HUES6 (cell line): ENCODE results near the gene IRAK3.
"Not testable (repeated sequence)": the region's sequence is repeated elsewhere in the genome, so short reads cannot be mapped to it uniquely, and the experiment has no call there.

Experiments used
- H3K27ac ChIP-seq: 2 replicates; pipeline ENCODE4 v1.7.0; 2013; ENCODE audit warnings: low read depth, mild to moderate bottlenecking, low read length, inconsistent platforms
- H3K27me3 ChIP-seq: 2 replicates; pipeline ENCODE4 v1.6.1; 2013; ENCODE audit warnings: low read length; ENCODE audit not compliant: control insufficient read depth, insufficient read depth
- H3K36me3 ChIP-seq: 2 replicates; pipeline ENCODE4 v1.6.1; 2013; ENCODE audit warnings: low read length; ENCODE audit not compliant: control insufficient read depth, insufficient read depth
- H3K4me1 ChIP-seq: 2 replicates; pipeline ENCODE4 v1.6.1; 2013; ENCODE audit warnings: low read length; ENCODE audit not compliant: control insufficient read depth, insufficient read depth
- H3K4me3 ChIP-seq: 2 replicates; pipeline ENCODE4 v1.5.1; 2013; ENCODE audit warnings: low read depth, low read length
- H3K9ac ChIP-seq: one replicate; pipeline ENCODE4 v1.6.1; 2013; ENCODE audit warnings: mild to moderate bottlenecking, low read length
- H3K9me3 ChIP-seq: 2 replicates; pipeline ENCODE4 v1.6.1; 2013; ENCODE audit warnings: low read depth, low read length; ENCODE audit not compliant: control insufficient read depth, insufficient read depth

Gene IRAK3

DNA sequence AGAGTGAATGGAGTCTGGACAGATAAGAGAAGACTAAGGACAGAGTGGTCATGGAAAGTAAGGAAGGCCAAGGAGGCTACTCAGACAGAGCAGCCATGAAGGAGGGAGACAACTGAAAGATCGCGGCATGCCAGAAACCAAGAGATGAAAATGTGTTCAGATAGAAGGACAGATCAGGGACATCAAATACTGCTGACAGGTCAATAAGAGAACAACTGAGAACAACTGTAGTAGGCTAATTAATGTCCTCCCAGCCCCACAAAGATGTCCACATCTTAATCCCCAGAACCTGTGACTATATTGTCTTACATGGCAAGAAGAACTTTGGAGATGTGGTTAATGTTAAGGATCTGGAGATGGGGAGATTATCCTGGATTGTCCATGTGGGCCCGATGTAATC lies 98.3 kb downstream of the IRAK3 start:
- Histone ChIP-seq H3K36me3 (no peaks in the 10 kb centered on the region), H3K9ac (no peak overlapping the region), H3K4me1 (no peaks in the 10 kb centered on the region), H3K4me3 (no peak overlapping the region), H3K27me3 (no peaks in the 10 kb centered on the region), H3K9me3 (no peaks in the 10 kb centered on the region), H3K27ac (no peak overlapping the region)

DNA sequence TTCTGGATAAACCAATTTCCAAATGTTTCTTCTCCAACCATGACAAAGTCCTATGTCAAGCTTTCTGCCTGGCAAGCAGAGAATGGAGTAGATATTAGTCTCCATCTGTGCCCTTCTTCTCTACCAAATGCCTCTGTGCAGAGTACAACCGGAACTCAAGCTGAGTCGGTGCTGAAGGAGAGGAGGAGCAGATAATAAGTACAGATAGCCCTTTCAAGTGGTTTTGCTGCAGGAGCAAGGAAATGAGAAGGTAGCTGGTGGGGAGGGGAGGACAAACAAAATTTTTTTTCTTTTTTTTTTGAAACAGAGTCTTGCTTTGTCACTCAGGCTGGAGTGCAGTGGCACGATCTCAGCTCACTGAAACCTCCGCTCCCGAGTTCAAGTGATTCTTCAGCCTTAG lies 99.1 kb downstream of the IRAK3 start:
- Histone ChIP-seq H3K4me1 (no peaks in the 10 kb centered on the region), H3K27me3 (no peaks in the 10 kb centered on the region), H3K36me3 (no peaks in the 10 kb centered on the region), H3K27ac (no peak overlapping the region), H3K4me3 (no peak overlapping the region), H3K9ac (no peak overlapping the region), H3K9me3 (no peaks in the 10 kb centered on the region)

DNA sequence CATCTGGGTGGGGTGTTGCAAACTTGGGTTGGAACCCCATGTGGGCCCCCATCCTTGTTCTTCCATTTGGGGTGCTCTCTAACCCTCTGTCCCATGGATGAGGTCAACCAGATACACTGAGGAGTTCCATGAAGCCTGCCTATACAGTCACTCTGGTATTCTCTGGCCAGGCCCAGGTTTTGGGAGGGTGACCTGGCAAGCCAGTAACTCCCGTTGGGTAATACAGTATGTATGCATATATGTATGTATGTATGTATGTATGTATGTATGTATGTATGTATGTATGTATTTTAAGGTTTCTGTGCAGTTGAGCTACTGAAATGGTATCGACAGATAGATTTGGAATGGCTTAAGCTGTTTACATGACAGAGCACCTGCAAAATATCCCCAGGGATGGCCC lies 100.5 kb downstream of the IRAK3 start:
- no peak overlapping the region for H3K9ac ChIP-seq
- H3K9me3 ChIP-seq: no peaks in the 10 kb centered on the region
- H3K4me3 ChIP-seq: no peak overlapping the region
- no peaks in the 10 kb centered on the region for H3K4me1 ChIP-seq
- no peaks in the 10 kb centered on the region for H3K27me3 ChIP-seq
- no peaks in the 10 kb centered on the region for H3K36me3 ChIP-seq
- H3K27ac ChIP-seq: no peak overlapping the region

DNA sequence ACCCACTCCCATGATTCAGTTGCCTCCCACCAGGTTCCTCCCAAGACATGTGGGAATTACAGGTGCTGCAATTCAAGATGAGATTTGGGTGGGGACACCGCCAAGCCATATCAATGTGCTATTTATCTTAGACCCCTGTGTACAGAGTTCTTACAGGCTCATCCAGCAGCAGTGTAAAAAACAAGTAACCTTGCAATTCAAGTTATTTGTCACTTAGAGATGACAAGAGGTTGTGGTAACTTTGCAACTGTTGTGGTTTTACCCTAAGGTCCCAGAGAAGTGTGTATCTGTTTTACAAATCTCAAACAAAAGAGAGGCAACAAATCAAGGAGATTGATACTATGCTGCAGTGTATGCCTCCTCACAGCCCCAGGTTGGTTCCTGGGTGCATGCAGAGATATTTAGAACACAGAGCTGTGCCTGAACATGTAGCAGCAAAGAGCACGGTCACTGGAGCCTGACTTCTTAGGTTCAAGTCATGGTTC lies 101.7 kb downstream of the IRAK3 start:
- no peaks in the 10 kb centered on the region for H3K36me3 ChIP-seq
- H3K9ac ChIP-seq: no peak overlapping the region
- H3K4me1 ChIP-seq: no peaks in the 10 kb centered on the region
- no peak overlapping the region for H3K4me3 ChIP-seq
- H3K9me3 ChIP-seq: no peaks in the 10 kb centered on the region
- no peak overlapping the region for H3K27ac ChIP-seq
- no peaks in the 10 kb centered on the region for H3K27me3 ChIP-seq

DNA sequence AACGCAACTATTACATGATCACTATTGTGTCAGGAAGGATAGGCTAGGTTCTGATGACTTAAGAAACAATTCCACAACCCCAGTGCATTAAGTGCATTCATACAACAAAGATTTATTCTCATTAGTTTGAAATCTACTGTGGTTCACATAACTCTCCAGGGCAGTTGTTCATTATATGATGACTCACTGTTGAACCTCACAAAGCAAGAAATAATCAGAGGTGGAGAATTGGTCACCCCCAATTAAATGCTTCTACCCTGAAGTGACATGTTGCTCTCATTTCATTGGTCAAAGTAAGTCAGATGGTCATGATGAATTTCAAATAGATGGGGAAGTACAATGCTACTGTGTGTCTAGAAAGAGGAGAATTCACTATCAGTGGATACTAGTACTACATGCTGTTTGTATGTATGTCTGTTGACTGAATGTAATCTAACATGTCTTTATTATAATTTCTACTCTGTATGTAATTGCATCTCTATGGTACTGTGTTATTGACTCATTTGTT lies 107.2 kb downstream of the IRAK3 start:
- H3K9ac ChIP-seq: no peak overlapping the region
- H3K27me3 ChIP-seq: peaks cover 5% of the 10 kb centered on the region
- no peaks in the 10 kb centered on the region for H3K36me3 ChIP-seq
- no peaks in the 10 kb centered on the region for H3K4me1 ChIP-seq
- no peaks in the 10 kb centered on the region for H3K9me3 ChIP-seq
- H3K27ac ChIP-seq: no peak overlapping the region
- no peak overlapping the region for H3K4me3 ChIP-seq

DNA sequence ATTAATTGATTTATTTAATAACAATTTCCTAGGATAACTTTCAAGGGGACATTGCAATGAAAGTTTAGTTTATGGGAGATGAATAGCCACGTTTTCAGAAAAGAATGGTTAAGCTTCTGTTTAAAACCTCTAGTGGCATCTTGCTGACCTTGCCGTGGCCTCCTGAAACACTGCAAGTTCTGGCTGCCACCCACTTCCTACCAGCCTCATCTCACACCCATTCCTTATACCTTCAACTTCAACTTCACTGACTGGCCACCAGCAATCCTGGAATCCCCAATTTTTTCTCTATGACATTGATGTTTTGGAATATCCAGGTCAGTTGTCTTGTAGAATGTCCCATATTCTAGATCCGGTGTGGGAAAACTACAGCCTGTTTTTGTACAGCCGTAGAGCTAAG lies 108.1 kb downstream of the IRAK3 start:
- H3K27ac ChIP-seq: no peak overlapping the region
- no peaks in the 10 kb centered on the region for H3K4me1 ChIP-seq
- no peak overlapping the region for H3K4me3 ChIP-seq
- no peak overlapping the region for H3K9ac ChIP-seq
- peaks cover 12% of the 10 kb centered on the region for H3K27me3 ChIP-seq
- H3K36me3 ChIP-seq: no peaks in the 10 kb centered on the region
- H3K9me3 ChIP-seq: no peaks in the 10 kb centered on the region

DNA sequence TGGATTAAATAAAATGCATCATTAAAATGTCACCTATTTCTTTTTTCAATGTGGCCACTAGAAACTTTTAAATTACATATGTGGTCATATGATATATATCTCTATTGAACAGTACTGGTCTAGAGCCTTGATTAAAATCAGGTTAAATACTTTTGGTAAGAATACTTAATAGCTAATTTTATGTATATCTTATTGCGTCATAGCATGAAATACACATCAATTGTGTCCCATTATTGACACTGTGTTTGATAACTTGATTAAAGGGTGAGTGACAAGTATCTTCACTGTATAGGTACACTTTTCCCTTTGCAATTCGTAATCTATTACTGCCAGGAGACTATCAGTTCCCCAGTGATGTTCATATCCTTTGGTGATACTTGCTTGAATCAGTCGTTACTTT lies 108.9 kb downstream of the IRAK3 start:
- Histone ChIP-seq H3K4me3 (no peak overlapping the region), H3K4me1 (no peaks in the 10 kb centered on the region), H3K9ac (no peak overlapping the region), H3K36me3 (no peaks in the 10 kb centered on the region), H3K9me3 (no peaks in the 10 kb centered on the region), H3K27ac (no peak overlapping the region), H3K27me3 (peaks cover 12% of the 10 kb centered on the region)

DNA sequence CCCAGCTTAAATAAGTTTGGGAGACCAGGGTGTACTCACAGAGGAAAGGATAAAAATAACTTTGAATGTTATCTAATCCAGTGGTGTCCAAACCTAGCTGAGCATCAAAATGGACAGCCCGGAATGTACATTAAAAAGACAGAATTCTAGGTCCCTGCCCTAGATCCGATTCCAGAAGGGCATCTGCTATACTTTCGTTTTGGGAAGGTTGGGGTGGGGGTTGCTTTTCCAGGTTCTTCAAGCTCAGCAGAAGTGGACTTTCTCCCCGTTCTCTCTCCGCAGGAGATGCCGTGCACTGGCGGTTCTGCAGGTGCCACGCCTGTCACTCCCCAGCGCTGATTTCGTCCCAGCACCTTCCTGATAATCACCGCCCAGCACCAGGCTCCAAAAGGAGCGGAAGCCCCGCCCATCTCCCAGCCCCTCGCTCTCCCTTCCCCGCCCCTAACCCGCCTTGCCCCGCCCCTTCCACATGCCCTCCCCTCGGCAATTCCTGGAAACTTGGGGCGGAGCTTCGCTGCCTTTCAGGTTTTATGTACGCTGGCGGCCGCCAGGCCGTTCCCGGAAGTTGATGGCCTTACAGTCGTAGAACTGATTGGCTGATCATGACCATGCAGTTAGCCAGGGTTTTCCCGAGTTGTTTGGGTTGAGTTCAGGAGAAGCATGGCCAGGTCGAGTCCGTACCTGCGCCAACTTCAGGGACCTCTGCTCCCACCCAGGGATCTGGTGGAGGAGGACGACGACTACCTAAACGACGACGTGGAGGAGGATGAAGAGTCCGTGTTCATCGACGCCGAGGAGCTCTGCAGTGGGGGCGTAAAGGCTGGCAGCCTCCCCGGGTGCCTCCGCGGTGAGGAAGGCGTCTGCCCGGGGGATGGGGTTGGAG lies 113.2 kb downstream of the IRAK3 start, which contains the start of gene HELB:
HELB (plus strand) TSS at position 550 of the 883 bp plus-strand sequence; CDS start at position 661, 111 bp downstream.
- H3K27ac ChIP-seq: peak within 1 kb of the TSS; percentile 69

DNA sequence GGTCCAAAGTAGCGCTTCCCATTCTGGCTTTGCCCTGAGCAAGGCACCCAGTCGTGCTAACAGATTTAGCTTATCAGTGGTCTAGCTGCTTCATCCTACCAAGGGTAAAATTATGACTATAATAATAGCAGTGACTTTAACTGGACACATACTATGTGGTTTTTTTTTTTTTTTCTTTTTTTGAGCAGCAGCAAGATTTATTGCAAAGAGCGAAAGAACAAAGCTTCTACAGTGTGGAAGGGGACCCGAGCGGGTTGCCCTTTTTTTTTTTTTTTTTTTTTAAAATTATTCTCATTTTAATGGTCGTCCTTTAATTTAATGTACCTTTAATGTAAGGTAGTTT lies 113.8 kb downstream of the IRAK3 start:
- H3K9ac ChIP-seq: peak overlapping the region; percentile 91

More for the DNA sequence above, 113.2 kb downstream of the IRAK3 start, which contains the start of gene HELB:
- Histone ChIP-seq H3K4me1 (0 out of 2 replicates have a peak, but pooled peaks cover 13% of the 10 kb centered on the region), H3K27me3 (peaks cover 12% of the 10 kb centered on the region), H3K36me3 (peaks cover 15% of the 10 kb centered on the region), H3K9ac (peak within 1 kb of the TSS; percentile 91), H3K9me3 (no peaks in the 10 kb centered on the region), H3K4me3 (peak within 1 kb of the TSS; percentile 96)

DNA sequence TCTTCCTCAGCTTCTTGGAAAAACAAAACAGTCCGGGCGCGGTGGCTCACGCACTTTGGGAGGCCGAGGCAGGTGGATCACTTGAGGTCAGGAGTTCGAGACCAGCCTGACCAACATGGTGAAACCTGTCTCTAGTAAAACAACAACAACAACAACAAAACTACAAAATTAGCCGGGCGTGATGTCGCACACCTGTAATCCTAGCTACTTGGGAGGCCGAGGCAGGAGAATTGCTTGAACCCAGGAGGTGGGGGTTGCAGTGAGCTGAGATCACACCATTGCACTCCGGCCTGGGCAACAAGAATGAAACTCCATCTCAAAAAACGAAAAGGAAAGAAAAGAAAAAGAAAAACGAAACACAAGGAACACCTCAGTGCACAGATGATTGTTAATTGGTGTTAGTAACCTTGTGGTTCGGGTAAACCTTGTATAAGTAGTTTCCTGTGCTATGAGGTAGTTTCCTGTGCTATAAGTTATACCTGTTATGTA lies 114.3 kb downstream of the IRAK3 start:
- not testable (repeated sequence) for H3K27ac ChIP-seq, H3K9ac ChIP-seq, H3K9me3 ChIP-seq
- H3K27me3 ChIP-seq: peaks cover 12% of the 10 kb centered on the region
- H3K36me3 ChIP-seq: peaks cover 15% of the 10 kb centered on the region
- 0 out of 2 replicates have a peak, but pooled peaks cover 13% of the 10 kb centered on the region for H3K4me1 ChIP-seq
- peak overlapping the region; percentile 96 for H3K4me3 ChIP-seq

More for the DNA sequence above, 113.8 kb downstream of the IRAK3 start:
- Histone ChIP-seq H3K27ac (peak overlapping the region; percentile 69), H3K9me3 (no peaks in the 10 kb centered on the region), H3K4me3 (peak overlapping the region; percentile 96), H3K4me1 (0 out of 2 replicates have a peak, but pooled peaks cover 13% of the 10 kb centered on the region), H3K27me3 (peaks cover 12% of the 10 kb centered on the region), H3K36me3 (peaks cover 15% of the 10 kb centered on the region)
